ENCODE results near the gene CCDC149. TPM values are rescaled to one million over a fixed set of nuclear protein-coding genes. Genes with fewer than 3 reads are reported as not detected.

The CCDC149 gene
- total RNA-seq, 1 donor = 8.6 TPM

- DNase-seq (ENCODE audit: low read depth) = no peak
- no peak for TF ChIP-seq CTCF (IDR thresholded peaks at IDR 0.05; ENCODE audit: insufficient read depth, low read depth, low read length)
- no peak overlapping the region for H3K4me3 ChIP-seq (ENCODE audit: low read depth, low read length)
Measured at GRCh38 chr4:24877868-24878635, 34.8 kb downstream of the CCDC149 start.

GRCh38 chr4:24876431-24876830, 36.4 kb downstream of the CCDC149 start:
- no peak for TF ChIP-seq CTCF (IDR thresholded peaks at IDR 0.05; ENCODE audit: insufficient read depth, low read depth, low read length)
- DNase-seq (ENCODE audit: low read depth) = no peak
- H3K4me3 ChIP-seq (ENCODE audit: low read depth, low read length) = no peak overlapping the region

- TF ChIP-seq CTCF (IDR thresholded peaks at IDR 0.05; ENCODE audit: insufficient read depth, low read depth, low read length) = no peak
Measured at GRCh38 chr4:24872720-24873119, 40.1 kb downstream of the CCDC149 start.

GRCh38 chr4:24871210-24871609, 41.6 kb downstream of the CCDC149 start:
- TF ChIP-seq CTCF (IDR thresholded peaks at IDR 0.05; ENCODE audit: insufficient read depth, low read depth, low read length) = no peak
- H3K4me3 ChIP-seq (ENCODE audit: low read depth, low read length) = no peak overlapping the region
- DNase-seq (ENCODE audit: low read depth) = no peak

More at GRCh38 chr4:24872720-24873119, 40.1 kb downstream of the CCDC149 start:
- H3K4me3 ChIP-seq (ENCODE audit: low read depth, low read length) = no peak overlapping the region
- no peak for DNase-seq (ENCODE audit: low read depth)

GRCh38 chr4:24867766-24868296, 45.0 kb downstream of the CCDC149 start:
- no peak overlapping the region for H3K4me3 ChIP-seq (ENCODE audit: low read depth, low read length)
- TF ChIP-seq CTCF (IDR thresholded peaks at IDR 0.05; ENCODE audit: insufficient read depth, low read depth, low read length) = no peak
- DNase-seq (ENCODE audit: low read depth) = no peak

GRCh38 chr4:24867251-24867650, 45.6 kb downstream of the CCDC149 start:
- TF ChIP-seq CTCF (IDR thresholded peaks at IDR 0.05; ENCODE audit: insufficient read depth, low read depth, low read length) = no peak
- DNase-seq (ENCODE audit: low read depth) = no peak
- H3K4me3 ChIP-seq (ENCODE audit: low read depth, low read length) = no peak overlapping the region

All from fibroblast of villous mesenchyme (primary cell).